Mucosa of descending colon (tissue), 3 donors: Measurements from ENCODE around the gene LAMA2. TPM values are rescaled to one million over a fixed set of nuclear protein-coding genes. Genes with fewer than 3 reads are reported as not detected.

Experiments
- ATAC-seq: fragments of 200-7000 bp; cut with Tn5 transposase; one replicate; pipeline ENCODE4 v1.9.1; 2020; ENCODE audit warnings: mild to moderate bottlenecking, moderate library complexity
- DNase-seq, 3 donors: peaks; one replicate each; pipeline ENCODE4 v3.0.0-alpha.2; 2020
- H3K36me3 ChIP-seq: fragments of 200-600 bp; one replicate; pipeline ENCODE4 v1.8.0; 2021; ENCODE audit warnings: low read depth, mild to moderate bottlenecking
- H3K4me1 ChIP-seq: fragments of 200-600 bp; one replicate; pipeline ENCODE4 v1.8.0; 2021; ENCODE audit warnings: low read depth, mild to moderate bottlenecking
- H3K4me3 ChIP-seq: fragments of 200-600 bp; one replicate; pipeline ENCODE4 v1.8.0; 2021; ENCODE audit warnings: mild to moderate bottlenecking
- H3K9me3 ChIP-seq: fragments of 200-600 bp; one replicate; pipeline ENCODE4 v1.8.0; 2021; ENCODE audit warnings: mild to moderate bottlenecking
- intact Hi-C, 2 donors: fragments of 100-400 bp; cut with DNase I in 1 of 2; cut with micrococcal nuclease in 1 of 2; formaldehyde crosslinking; loops; one replicate each; pipeline versions ENCODE4 v1.11.0 to v1.11.1; 2022; cut with DNase I, micrococcal nuclease
- total RNA-seq, 3 donors: library from RNA; stranded (reverse); fragmentation: NEBNext Ultra II Directional in 2 of 3; extraction: Animal tissue kit (Norgen Biotek cat#: 25700) in 2 of 3; gene quantifications; one replicate each; pipeline versions ENCODE4 v1.2.1 to v1.2.4, GENCODE V29; 2021 to 2023
- TF ChIP-seq, protein P1 (sequence below): fragments of 200-600 bp; IDR thresholded peaks from one replicate; pipeline ENCODE4 v1.8.0; 2022; ENCODE audit warnings: antibody characterized with exemption, mild to moderate bottlenecking
- donor health status: DM: no; HTN: no; CAD: no; lungs with moderate emphysema.
- donor health status: DM: no; HTN: no; CAD: no.
- donor health status: DM: no; HTN: yes; CAD: no.

Gene LAMA2
- total RNA-seq, 3 donors from 2014 or later, result 3.6 to 29.4 (median 18.4) TPM

DNA sequence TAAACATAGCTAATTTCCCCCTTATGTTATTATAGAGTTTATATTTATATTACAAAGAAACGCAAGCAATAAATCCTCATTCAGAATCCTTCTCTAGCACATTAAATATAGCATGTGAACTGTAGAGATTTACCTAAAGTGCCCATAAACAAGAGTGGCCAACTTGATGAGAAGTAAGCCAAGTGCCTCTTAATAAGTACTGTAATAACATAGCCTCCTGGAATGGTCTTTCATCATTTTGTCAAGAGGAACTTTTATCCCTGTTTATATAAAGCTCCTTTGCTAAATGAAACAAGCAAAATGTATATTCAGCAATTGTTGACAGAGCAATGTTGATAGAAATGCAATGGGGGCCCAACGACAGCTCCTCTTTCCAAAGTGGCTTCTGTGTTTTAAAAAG lies 632.1 kb downstream of the LAMA2 start:
- H3K9me3 ChIP-seq, result no peaks in the 10 kb centered on the region
- H3K4me1 ChIP-seq, result no peaks in the 10 kb centered on the region
- ATAC-seq (no peak), DNase-seq (no peak)
- H3K4me3 ChIP-seq, result no peak overlapping the region
- intact Hi-C loops, result no loop called here
- no peaks in the 10 kb centered on the region for H3K36me3 ChIP-seq
- TF ChIP-seq, protein P1, sequence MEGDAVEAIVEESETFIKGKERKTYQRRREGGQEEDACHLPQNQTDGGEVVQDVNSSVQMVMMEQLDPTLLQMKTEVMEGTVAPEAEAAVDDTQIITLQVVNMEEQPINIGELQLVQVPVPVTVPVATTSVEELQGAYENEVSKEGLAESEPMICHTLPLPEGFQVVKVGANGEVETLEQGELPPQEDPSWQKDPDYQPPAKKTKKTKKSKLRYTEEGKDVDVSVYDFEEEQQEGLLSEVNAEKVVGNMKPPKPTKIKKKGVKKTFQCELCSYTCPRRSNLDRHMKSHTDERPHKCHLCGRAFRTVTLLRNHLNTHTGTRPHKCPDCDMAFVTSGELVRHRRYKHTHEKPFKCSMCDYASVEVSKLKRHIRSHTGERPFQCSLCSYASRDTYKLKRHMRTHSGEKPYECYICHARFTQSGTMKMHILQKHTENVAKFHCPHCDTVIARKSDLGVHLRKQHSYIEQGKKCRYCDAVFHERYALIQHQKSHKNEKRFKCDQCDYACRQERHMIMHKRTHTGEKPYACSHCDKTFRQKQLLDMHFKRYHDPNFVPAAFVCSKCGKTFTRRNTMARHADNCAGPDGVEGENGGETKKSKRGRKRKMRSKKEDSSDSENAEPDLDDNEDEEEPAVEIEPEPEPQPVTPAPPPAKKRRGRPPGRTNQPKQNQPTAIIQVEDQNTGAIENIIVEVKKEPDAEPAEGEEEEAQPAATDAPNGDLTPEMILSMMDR, result no peak

DNA sequence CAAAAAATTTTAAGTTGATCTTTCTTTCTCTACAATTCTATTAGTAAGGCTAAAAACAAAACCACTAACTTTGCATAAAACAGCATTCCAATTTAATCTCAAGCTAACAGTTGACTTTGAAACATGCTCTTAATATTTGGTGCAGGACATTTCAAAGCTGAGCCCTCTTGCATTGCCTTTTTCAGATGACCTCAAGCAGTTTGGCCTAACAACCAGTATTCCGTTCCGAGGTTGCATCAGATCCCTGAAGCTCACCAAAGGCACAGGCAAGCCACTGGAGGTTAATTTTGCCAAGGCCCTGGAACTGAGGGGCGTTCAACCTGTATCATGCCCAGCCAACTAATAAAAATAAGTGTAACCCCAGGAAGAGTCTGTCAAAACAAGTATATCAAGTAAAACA lies 633.1 kb downstream of the LAMA2 start:
- DNase-seq (no peak), ATAC-seq (no peak)
- Histone ChIP-seq H3K9me3 (no peaks in the 10 kb centered on the region), H3K36me3 (no peaks in the 10 kb centered on the region), H3K4me3 (no peak overlapping the region), H3K4me1 (no peaks in the 10 kb centered on the region)
- TF ChIP-seq, protein P1, result no peak
- intact Hi-C loops, result no loop called here

DNA sequence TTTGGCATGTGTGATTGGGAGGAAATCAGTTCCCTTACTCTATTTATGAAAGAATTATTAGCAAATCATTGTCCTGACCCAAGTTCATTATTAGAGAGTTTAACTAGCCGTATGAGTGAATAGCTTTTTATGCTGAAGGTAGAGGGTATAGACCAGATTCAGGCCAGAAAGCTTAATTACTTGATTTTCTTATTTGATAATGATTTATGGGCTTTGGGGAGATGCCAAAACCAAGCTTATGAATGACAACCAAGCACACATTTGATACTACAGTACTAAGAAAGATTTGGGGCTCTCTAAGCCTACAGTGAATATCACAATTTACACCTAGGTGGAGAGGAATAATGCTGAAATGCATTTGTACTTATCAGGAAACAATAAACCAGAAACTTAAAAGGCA lies 633.8 kb downstream of the LAMA2 start:
- TF ChIP-seq, protein P1, result no peak
- H3K36me3 ChIP-seq, result no peaks in the 10 kb centered on the region
- H3K4me3 ChIP-seq, result no peak overlapping the region
- intact Hi-C loops, result no loop called here
- ATAC-seq (no peak), DNase-seq (no peak)
- no peaks in the 10 kb centered on the region for H3K4me1 ChIP-seq
- no peaks in the 10 kb centered on the region for H3K9me3 ChIP-seq

DNA sequence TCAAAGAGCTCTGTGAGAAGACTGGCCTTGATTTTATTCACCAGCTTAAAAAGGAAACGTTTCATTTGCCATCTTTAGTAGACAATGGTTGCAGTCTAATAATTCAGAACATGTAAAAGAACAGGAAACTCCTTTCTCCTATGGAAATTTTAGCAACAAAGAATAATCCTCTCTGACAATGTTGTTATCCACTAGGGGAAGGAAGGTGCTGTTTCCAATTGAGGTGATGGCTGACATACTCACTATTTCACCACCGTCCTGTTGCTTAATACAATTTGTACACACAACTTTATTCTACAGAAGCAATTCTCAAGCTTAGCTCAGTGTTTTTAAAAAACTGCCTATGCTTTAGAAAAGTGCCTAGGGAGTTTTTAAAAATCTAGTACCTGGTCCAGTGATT lies 634.4 kb downstream of the LAMA2 start:
- Histone ChIP-seq H3K4me3 (no peak overlapping the region), H3K9me3 (no peaks in the 10 kb centered on the region), H3K36me3 (no peaks in the 10 kb centered on the region), H3K4me1 (no peaks in the 10 kb centered on the region)
- no peak for ATAC-seq
- TF ChIP-seq, protein P1, result no peak
- no peak for DNase-seq
- intact Hi-C loops, result no loop called here

DNA sequence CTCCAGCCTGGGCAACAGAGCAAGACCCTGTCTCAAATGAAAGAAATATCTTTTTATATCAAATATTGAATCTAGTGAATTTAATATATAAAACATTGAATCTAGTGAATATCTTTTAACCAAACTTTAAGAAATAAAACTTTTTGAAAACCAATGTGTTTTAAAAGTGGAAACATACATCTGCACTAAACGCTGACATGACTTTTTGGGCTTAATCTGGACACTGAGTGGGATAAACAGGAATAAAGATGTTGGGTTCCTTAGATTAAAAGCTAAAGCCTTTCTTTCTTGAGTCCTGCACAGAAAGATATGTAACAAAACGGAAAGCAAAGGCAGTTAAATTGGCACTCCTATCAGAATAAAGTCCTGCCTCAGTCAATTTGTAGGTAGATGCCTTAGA lies 636.8 kb downstream of the LAMA2 start:
- DNase-seq (no peak), ATAC-seq (no peak)
- TF ChIP-seq, protein P1, result no peak
- intact Hi-C loops, result no loop called here
- Histone ChIP-seq H3K4me1 (no peaks in the 10 kb centered on the region), H3K36me3 (no peaks in the 10 kb centered on the region), H3K4me3 (no peak overlapping the region), H3K9me3 (no peaks in the 10 kb centered on the region)

DNA sequence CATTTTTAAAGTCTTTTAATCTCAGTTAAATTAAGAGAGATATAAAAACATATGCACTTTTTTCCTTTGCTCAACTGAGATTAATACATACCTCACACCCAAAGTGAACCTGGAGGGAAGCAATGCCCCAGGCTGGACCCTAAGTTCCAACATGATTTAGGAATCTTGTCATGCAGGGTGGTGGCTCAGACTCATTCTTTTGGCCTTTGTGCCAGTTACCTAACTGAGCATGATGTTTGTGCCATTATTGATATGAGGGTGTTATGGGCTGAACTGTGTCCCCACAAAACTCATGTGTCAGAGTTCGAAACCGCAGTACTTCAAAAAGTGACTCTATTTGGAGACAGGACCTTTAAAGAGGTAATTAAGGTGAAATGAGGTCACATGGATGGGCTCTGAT lies 639.0 kb downstream of the LAMA2 start:
- Histone ChIP-seq H3K4me3 (no peak overlapping the region), H3K4me1 (no peaks in the 10 kb centered on the region), H3K9me3 (no peaks in the 10 kb centered on the region), H3K36me3 (no peaks in the 10 kb centered on the region)
- ATAC-seq, result no peak
- DNase-seq, result no peak
- TF ChIP-seq, protein P1, result no peak
- intact Hi-C loops, result no loop called here
